ENCODE measurements around the gene DCDC1. TPM values are rescaled to one million over a fixed set of nuclear protein-coding genes. Genes with fewer than 3 reads are reported as not detected.

DCDC1 gene
- polyA plus RNA-seq, 3 donors, result 0.03 TPM; not detected in 2

GRCh38 chr11:31267720-31268119 lies 101.8 kb downstream of the DCDC1 start:
- H3K27ac Mint-ChIP-seq, result no peak overlapping the region
- H3K4me3 Mint-ChIP-seq, result no peak overlapping the region
- Histone ChIP-seq H3K4me1 (ENCODE audit: control insufficient read depth in 1 of 2, insufficient read depth in 2 of 2, low read length in 2 of 2) (no peaks in the 10 kb centered on the region), H4K20me1 (ENCODE audit: insufficient read depth, low read length) (no peaks in the 10 kb centered on the region), H3K9me3 (replicated peaks in 1 of 2; ENCODE audit: control insufficient read depth in 1 of 2, insufficient read depth in 1 of 2, low read length in 2 of 2) (peaks cover 0 to 6% of the 10 kb centered on the region in 2 donors), H3K36me3 (replicated peaks in 1 of 2; ENCODE audit: control insufficient read depth in 1 of 2, insufficient read depth in 2 of 2, low read length in 2 of 2) (no peaks in the 10 kb centered on the region), H3K4me2 (replicated peaks; ENCODE audit: extremely low read depth, low read length, poor library complexity, severe bottlenecking) (no peak overlapping the region), H3K9ac (ENCODE audit: insufficient read depth, low read length, poor library complexity, severe bottlenecking) (no peak overlapping the region), H3K79me2 (ENCODE audit: insufficient read depth, low read length) (no peaks in the 10 kb centered on the region), H3K27me3 (ENCODE audit: control insufficient read depth in 2 of 2, insufficient read depth in 2 of 2, low read length in 2 of 2) (no peaks in the 10 kb centered on the region), H3K4me3 (replicated peaks in 1 of 3; ENCODE audit: low read depth in 2 of 3, low read length in 3 of 3) (no peak overlapping the region), H2AFZ (ENCODE audit: insufficient read depth, low read depth, low read length, poor library complexity, severe bottlenecking) (no peak overlapping the region), H3K27ac (ENCODE audit: low read depth in 1 of 2, low read length in 2 of 2) (no peak overlapping the region)
- H3K27me3 Mint-ChIP-seq (ENCODE audit: low read depth in 3 of 3), result peaks cover 0 to 3% (median 1%) of the 10 kb centered on the region in 3 donors
- no peak for DNase-seq
- no peaks in the 10 kb centered on the region for H3K36me3 Mint-ChIP-seq
- no peak for TF ChIP-seq CTCF (IDR thresholded peaks at IDR 0.05)
- intact Hi-C loops (cut with micrococcal nuclease), result no loop called here
- peaks cover 4 to 16% (median 9%) of the 10 kb centered on the region in 7 donors for H3K9me3 Mint-ChIP-seq
- no peaks in the 10 kb centered on the region for H3K4me1 Mint-ChIP-seq

- Histone ChIP-seq H3K9ac (ENCODE audit: insufficient read depth, low read length, poor library complexity, severe bottlenecking) (no peak overlapping the region), H3K27ac (ENCODE audit: low read depth in 1 of 2, low read length in 2 of 2) (no peak overlapping the region), H3K79me2 (ENCODE audit: insufficient read depth, low read length) (no peaks in the 10 kb centered on the region), H3K4me2 (replicated peaks; ENCODE audit: extremely low read depth, low read length, poor library complexity, severe bottlenecking) (no peak overlapping the region), H2AFZ (ENCODE audit: insufficient read depth, low read depth, low read length, poor library complexity, severe bottlenecking) (no peak overlapping the region), H3K4me3 (replicated peaks in 1 of 3; ENCODE audit: low read depth in 2 of 3, low read length in 3 of 3) (no peak overlapping the region), H3K27me3 (ENCODE audit: control insufficient read depth in 2 of 2, insufficient read depth in 2 of 2, low read length in 2 of 2) (no peaks in the 10 kb centered on the region), H3K4me1 (ENCODE audit: control insufficient read depth in 1 of 2, insufficient read depth in 2 of 2, low read length in 2 of 2) (no peaks in the 10 kb centered on the region), H3K9me3 (replicated peaks in 1 of 2; ENCODE audit: control insufficient read depth in 1 of 2, insufficient read depth in 1 of 2, low read length in 2 of 2) (no peaks in the 10 kb centered on the region), H4K20me1 (ENCODE audit: insufficient read depth, low read length) (no peaks in the 10 kb centered on the region), H3K36me3 (replicated peaks in 1 of 2; ENCODE audit: control insufficient read depth in 1 of 2, insufficient read depth in 2 of 2, low read length in 2 of 2) (no peaks in the 10 kb centered on the region)
- Mint-ChIP-seq H3K36me3 (no peaks in the 10 kb centered on the region), H3K4me3 (no peak overlapping the region), H3K9me3 (no peaks in the 10 kb centered on the region), H3K4me1 (no peaks in the 10 kb centered on the region), H3K27me3 (ENCODE audit: low read depth in 3 of 3) (peaks cover 0 to 3% (median 1%) of the 10 kb centered on the region in 3 donors), H3K27ac (no peak overlapping the region)
- TF ChIP-seq CTCF (IDR thresholded peaks at IDR 0.05), result no peak
- no peak for DNase-seq
- intact Hi-C loops (cut with micrococcal nuclease), result no loop called here
- WGBS (ENCODE audit: insufficient coverage), result no CpG with 5 or more reads among the region's 1 CpG
These were observed 104.7 kb downstream of the DCDC1 start for GRCh38 chr11:31264834-31265233.

Measured in CD14-positive monocyte (primary cell).